ENCODE data around the gene TBCD. TPM values are rescaled to one million over a fixed set of nuclear protein-coding genes. Genes with fewer than 3 reads are reported as not detected.

The TBCD gene
- total RNA-seq, 1 experiment from 2014 or later, result 90.7 TPM

DNA sequence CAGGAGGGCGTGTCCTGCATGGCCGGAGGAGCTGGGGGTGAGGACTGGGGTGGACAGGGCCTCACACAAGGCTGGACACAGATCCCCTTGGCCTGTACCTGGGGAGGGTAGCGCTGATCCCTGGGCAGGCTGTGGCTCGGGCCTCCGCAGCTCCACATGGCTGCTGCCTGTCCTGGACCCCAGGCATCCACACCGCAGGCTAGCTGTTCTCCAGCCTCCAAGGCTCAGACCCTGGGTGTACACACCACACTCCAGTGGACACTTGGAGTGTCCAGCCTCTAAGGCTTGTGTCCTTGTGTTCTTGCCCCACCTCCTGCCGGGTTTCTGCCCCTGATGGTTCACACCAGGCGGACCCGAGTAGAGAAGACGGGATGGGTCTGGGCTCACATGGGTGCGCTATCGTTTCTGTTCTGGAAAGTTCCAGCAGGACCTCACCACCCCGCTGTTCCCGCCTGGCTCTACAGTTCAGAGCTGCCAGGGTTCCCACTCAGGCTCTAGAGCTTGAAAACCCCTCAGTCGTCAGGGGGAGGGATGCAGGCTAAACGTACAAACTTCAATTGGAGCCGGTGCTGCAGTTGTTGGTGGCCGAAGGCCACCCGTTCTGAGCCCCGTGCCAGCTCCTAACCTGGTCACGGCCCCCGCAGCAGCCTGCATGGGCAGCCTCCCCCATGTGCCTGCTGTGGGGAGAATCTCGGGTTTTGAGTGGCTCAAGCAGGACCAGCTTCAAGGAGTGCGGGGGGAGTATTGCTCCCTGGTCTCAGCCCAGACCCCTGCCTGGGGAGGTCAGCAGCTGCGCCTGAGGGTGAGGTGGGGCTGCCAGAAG lies 42.0 kb upstream of the TBCD start:
- no peak overlapping the region for H3K27ac Mint-ChIP-seq (ENCODE audit: unreplicated experiment)
- TF ChIP-seq, protein P1, sequence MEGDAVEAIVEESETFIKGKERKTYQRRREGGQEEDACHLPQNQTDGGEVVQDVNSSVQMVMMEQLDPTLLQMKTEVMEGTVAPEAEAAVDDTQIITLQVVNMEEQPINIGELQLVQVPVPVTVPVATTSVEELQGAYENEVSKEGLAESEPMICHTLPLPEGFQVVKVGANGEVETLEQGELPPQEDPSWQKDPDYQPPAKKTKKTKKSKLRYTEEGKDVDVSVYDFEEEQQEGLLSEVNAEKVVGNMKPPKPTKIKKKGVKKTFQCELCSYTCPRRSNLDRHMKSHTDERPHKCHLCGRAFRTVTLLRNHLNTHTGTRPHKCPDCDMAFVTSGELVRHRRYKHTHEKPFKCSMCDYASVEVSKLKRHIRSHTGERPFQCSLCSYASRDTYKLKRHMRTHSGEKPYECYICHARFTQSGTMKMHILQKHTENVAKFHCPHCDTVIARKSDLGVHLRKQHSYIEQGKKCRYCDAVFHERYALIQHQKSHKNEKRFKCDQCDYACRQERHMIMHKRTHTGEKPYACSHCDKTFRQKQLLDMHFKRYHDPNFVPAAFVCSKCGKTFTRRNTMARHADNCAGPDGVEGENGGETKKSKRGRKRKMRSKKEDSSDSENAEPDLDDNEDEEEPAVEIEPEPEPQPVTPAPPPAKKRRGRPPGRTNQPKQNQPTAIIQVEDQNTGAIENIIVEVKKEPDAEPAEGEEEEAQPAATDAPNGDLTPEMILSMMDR (IDR thresholded peaks at IDR 0.05; ENCODE audit: unreplicated experiment), result no peak
- H3K9me3 Mint-ChIP-seq (ENCODE audit: low read depth, unreplicated experiment), result no peaks in the 10 kb centered on the region
- DNase-seq, result no peak
- CTCF ChIA-PET, result no interaction called here
- H3K4me3 Mint-ChIP-seq (ENCODE audit: low read depth, unreplicated experiment), result no peak overlapping the region
- no peaks in the 10 kb centered on the region for H3K4me1 Mint-ChIP-seq (ENCODE audit: low read depth, unreplicated experiment)
- no peaks in the 10 kb centered on the region for H3K36me3 Mint-ChIP-seq (ENCODE audit: insufficient read depth, unreplicated experiment)
- H3K27me3 Mint-ChIP-seq (ENCODE audit: unreplicated experiment), result no peaks in the 10 kb centered on the region
- BruUV-seq (replicated peaks), result no TSS peak
- intact Hi-C loops (cut with micrococcal nuclease; ENCODE audit: unreplicated experiment), result loop anchor here (10.0 kb wide), 1 partner anchor 55 kb away; no protein-coding TSS in a partner anchor

GRCh38 chr17:82710499-82711232 lies 41.2 kb upstream of the TBCD start:
- Mint-ChIP-seq H3K27me3 (ENCODE audit: unreplicated experiment) (no peaks in the 10 kb centered on the region), H3K9me3 (ENCODE audit: low read depth, unreplicated experiment) (no peaks in the 10 kb centered on the region), H3K4me1 (ENCODE audit: low read depth, unreplicated experiment) (no peaks in the 10 kb centered on the region), H3K36me3 (ENCODE audit: insufficient read depth, unreplicated experiment) (no peaks in the 10 kb centered on the region), H3K4me3 (ENCODE audit: low read depth, unreplicated experiment) (no peak overlapping the region), H3K27ac (ENCODE audit: unreplicated experiment) (no peak overlapping the region)
- intact Hi-C loops (cut with micrococcal nuclease; ENCODE audit: unreplicated experiment), result no loop called here
- no TSS peak for BruUV-seq (replicated peaks)
- DNase-seq, result no peak
- TF ChIP-seq, protein P1 (IDR thresholded peaks at IDR 0.05; ENCODE audit: unreplicated experiment), result no peak
- CTCF ChIA-PET, result no interaction called here

DNA sequence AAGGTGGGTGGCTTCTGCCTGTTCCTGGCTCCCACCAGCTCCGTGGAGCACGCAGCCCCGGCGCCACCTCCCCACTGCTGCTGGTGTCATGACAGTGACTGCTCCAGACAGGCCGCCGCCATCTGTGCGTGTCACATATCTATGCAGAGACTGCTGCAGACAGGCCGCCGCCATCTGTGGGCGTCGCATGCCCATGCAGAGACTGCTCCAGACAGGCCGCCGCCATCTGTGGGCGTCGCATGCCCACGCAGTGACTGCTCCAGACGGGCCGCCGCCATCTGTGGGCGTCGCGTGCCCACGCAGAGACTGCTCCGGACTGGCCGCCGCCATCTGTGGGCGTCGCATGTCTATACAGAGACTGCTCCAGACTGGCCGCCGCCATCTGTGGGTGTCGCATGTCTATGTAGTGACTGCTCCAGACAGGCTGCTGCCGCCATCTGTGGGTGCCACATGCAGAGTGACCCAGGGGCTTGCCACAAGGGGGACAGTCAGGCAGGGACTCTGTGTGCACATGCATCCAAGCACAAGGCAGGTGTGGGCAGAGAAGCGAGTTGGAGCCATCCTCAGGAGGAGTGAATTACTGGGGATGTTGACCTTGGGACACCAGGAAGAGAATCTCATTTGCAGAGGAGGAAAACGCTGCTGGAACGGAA lies 38.7 kb upstream of the TBCD start:
- H3K4me3 Mint-ChIP-seq (ENCODE audit: low read depth, unreplicated experiment), result no peak overlapping the region
- intact Hi-C loops (cut with micrococcal nuclease; ENCODE audit: unreplicated experiment), result no loop called here
- H3K36me3 Mint-ChIP-seq (ENCODE audit: insufficient read depth, unreplicated experiment), result peaks cover 24% of the 10 kb centered on the region
- H3K27me3 Mint-ChIP-seq (ENCODE audit: unreplicated experiment), result no peaks in the 10 kb centered on the region
- BruUV-seq (replicated peaks), result no TSS peak
- H3K4me1 Mint-ChIP-seq (ENCODE audit: low read depth, unreplicated experiment), result peaks cover 10% of the 10 kb centered on the region
- CTCF ChIA-PET, result interaction anchor here (0.6 to 1.0 kb wide), 2 partner anchors 28 to 364 kb away, joined by 3 read pairs; no protein-coding TSS in a partner anchor
- TF ChIP-seq, protein P1 (IDR thresholded peaks at IDR 0.05; ENCODE audit: unreplicated experiment), result no peak
- no peak for DNase-seq
- H3K9me3 Mint-ChIP-seq (ENCODE audit: low read depth, unreplicated experiment), result no peaks in the 10 kb centered on the region
- H3K27ac Mint-ChIP-seq (ENCODE audit: unreplicated experiment), result no peak overlapping the region

DNA sequence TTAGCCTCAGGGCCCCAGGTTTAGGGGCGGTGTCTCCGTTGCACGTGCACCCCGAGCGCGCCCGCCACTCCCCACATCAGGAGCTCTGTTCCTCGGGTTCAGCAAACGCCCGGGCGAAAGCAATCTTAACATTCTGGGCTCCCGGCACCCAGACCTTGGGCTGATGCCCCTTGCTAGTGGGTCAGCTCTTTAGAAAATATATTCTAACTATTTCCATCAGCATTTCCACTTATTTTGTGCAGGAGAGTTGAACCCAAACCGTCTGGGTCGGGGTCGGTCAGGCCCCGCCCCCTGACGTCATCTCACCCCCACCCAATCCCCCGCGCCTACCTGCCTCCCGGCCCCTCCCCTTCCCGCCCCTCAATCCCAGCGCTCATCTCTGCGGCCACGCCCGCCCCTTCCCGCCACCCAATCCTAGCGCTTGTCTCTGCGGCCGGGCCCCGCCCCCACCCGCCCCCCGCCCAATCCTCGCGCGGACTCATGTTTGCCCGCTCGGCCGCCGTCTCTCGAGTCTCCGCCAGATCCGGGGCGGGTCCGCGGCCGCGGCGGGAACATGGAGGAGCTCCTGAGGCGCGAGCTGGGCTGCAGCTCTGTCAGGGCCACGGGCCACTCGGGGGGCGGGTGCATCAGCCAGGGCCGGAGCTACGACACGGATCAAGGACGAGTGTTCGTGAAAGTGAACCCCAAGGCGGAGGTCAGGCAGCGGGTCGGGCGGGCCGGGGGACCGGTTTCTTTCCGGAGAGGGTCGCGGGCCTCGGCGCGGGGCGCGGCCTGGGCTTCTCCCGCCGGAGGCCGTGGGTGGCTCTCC lies 35.5 kb upstream of the TBCD start, which contains the start of gene FN3KRP:
FN3KRP (plus strand) TSS at position 504 of the 808 bp plus-strand sequence; CDS start at position 554, 50 bp downstream.
- Mint-ChIP-seq H3K36me3 (ENCODE audit: insufficient read depth, unreplicated experiment) (peaks cover 31% of the 10 kb centered on the region), H3K4me3 (ENCODE audit: low read depth, unreplicated experiment) (peak within 1 kb of the TSS; percentile 58), H3K4me1 (ENCODE audit: low read depth, unreplicated experiment) (peaks cover 11% of the 10 kb centered on the region), H3K27me3 (ENCODE audit: unreplicated experiment) (no peaks in the 10 kb centered on the region), H3K9me3 (ENCODE audit: low read depth, unreplicated experiment) (no peaks in the 10 kb centered on the region), H3K27ac (ENCODE audit: unreplicated experiment) (peak within 1 kb of the TSS; percentile 66)
- peak; percentile 89 for DNase-seq
- CTCF ChIA-PET, result interaction anchor here (0.5 to 1.6 kb wide), 10 partner anchors 14 to 226 kb away, joined by 3 to 12 read pairs (median 4); no protein-coding TSS in a partner anchor
- intact Hi-C loops (cut with micrococcal nuclease; ENCODE audit: unreplicated experiment), result no loop called here
- BruUV-seq (replicated peaks), result no TSS peak
- TF ChIP-seq, protein P1 (IDR thresholded peaks at IDR 0.05; ENCODE audit: unreplicated experiment), result no peak
